GM21367 (cell line): Measurements from ENCODE around the gene C5.

Source experiments
- ATAC-seq: cut with Tn5 transposase; IDR thresholded peaks from one replicate; pipeline ENCODE4 v1.9.1; 2021; ENCODE audit not compliant: unreplicated experiment

C5 gene

DNA sequence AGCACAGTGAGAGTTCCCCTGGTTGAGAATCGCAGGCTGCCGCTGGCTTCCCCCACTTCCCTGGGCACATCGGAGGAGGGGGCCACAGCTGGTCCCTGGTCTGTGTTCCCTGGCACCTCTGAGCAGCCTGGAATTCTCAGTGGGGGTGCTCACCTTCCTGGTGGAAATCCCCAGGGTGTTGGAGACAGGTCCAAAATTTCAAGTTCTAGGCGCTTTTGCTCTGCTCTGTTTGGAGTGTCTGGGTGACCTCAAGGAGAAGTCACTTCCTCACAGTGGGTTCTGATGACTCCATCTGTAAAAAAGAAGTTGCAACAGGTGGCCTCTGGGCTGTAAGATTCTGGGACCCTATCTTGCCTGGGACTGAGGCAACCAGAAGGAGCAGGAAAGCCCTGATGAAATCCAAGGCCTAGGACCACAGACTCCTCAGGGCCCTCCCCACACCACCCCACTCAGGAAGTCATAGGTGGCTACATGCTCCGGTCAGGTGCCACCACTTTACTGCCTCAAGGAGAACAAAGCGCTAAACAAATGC, 123.6 kb downstream of the C5 start, which contains the start of gene TRAF1:
TRAF1 (minus strand) TSS at position 400 of the 532 bp plus-strand sequence. CDS start 721 bp downstream, outside the sequence.
- ATAC-seq = peak; percentile 7

DNA sequence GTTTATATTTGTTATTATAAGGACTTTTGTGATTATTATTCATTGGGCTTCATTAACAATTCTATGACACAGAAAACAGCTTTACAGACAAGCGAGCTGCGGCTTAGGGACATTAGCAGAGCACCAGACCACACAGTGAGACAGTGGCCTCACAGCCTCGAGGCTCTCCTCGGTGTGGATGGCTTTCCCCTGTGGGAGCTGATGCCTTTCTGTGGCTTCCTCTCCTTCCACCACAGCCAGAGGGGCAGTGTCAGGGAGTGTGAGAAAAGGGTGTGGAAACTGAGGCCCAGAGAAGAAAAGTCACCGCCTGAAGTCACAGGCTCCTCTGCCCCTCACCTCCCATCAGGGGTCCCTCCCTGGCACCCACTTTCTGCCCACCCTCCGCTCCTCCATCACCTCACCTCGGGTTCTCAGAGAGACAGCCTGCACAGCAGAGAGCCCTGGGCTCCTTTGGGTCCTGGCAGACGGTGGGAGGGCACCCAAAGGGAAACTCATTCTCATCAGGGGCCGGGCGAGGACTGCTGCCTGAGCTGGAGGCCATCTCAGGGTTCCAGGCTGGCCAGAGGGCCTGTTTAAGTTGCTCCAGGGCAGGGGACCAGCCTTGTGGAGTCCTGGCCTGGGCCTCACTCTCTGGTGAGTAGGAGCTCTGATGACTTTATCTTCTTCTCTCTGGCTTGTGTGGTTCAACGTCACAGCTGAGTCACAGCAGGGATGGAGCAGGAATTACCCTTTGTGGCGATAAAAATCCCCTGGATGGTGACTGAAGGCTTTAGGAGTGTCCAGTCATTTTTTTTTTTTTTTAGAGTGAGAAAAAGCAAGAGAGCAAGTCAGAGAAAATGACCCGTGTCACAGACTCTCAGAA, 124.3 kb downstream of the C5 start:
- ATAC-seq = peak; percentile 28

DNA sequence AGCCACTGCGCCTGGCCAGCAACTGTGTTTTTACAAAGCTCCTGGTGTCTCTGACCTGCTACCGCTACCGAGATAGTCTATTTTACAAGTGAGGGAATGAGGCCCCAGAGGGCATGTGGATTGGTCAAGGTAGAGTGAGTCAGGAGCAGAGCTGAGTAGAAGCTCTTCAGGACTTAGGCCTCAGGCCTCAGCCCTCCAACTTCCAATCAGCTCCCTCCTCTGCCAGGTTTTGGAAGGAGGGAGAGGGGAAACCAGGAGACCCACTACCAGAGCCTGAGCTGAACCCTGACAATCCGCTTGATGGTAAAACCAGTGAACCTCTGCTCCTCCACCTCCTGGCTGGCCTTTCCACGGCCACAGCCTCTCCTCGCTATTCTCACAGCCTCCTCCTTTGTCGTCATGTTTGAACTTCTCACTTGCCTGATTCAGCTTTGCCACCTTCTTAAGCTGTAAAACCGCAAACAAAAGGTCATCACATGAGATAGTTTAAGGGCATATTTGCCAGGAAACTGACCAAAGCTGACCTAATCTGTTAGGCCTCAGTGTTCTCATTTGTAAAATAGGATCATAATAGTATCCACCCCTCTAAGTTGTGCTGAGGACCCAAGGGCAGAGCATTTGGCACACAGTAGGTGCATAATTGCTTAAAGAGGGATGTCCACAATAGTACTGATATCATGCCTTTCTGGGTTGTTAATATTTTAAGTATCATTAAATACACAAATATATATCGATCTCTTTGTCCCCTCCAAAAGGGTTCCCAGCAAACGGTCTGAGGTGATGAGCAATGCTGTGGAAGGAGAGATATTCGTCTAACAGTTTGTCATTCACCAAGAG, 125.2 kb downstream of the C5 start:
- no peak for ATAC-seq

DNA sequence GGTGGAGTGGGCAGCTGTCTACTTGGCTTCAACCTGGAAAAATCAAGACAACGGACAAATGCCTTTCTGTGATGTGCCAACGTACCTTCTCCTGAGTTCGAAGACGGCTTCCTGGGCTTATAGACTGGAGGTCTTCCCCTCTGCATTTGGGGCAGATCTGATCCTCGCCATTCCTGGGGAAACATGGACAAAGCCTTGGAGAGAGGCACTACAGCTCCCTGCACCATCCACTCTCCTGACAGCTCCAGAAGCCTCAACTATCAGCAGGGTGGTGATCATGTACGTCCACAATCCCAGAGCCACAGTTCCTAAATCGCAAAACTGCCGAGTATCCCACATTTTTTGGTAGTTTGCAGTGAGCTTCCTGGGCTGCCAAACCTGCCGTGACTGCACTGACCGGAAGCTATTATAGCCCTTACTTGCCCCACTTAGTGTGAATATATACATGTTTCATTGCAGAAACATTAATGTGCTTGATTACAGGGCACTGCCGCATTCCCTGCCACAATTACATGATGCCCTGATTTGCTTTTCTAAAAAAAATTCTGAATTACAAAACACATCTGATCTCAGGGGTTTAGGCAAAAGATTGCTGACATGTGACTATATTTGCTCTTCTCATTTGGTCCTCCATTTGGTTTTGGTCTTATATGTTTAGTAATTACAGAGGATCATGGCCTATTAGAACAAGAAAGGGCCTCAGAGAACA, 126.3 kb downstream of the C5 start:
- ATAC-seq = no peak

DNA sequence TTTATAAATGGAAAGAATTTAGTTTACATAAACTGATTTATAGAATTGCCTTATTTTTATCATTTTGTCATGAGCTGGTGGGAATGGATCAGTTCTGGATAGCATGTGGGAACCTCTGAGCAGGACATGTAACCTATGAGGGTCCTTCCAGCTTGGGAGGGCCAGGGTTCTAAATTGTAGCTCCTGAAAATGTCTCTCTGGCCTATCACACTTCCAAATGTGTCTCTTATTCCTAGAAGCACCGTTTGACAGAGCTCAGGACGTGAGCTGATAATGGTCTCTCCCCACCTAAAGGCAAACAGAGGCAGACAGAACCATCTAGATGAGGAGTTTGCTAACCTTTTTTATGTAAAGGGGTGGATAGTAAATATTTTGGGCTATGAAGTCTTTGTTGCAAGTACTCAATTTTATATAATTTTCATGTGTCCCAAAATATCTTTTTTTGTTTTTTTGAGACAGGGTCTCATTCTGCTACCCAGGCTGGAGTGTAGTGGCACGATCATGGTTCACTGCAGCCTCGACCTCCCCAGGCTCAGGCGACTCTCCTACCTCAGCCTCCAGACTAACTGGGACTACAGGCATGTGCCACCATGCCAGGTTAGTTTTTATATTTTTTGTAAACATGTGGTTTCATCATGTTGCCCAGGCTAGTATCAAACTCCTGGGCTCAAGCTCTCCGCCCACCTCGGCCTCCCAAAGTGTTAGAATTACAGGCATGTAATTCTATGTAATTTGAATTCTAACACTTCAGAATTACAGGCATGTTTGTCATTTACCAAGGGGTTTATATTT, 127.5 kb downstream of the C5 start:
- no peak for ATAC-seq

DNA sequence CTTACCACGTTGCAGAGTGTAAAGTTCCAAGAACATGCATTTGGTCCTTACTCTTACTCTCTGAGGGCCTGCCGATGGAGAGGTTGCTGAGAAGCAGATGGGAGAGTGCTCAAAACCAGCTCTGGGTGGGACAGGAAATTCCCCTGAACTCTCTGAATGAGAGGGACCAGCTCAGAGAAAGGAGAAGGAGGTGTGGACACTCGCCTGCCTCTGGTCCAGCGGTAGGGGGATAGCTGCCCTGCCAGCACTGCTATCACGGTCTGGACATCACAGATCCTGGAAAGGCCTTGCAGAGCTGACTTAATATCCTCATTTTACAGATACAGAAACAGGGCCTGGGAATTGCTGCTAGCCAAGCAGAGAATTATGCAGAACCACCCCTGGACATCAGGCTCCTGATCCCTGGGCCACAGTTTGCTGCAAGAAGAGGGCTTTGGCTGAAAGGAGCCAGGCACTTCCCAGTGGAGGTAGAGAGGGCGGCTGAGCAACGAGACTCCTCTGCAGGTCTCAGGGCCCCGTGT, 128.4 kb downstream of the C5 start:
- ATAC-seq = no peak

DNA sequence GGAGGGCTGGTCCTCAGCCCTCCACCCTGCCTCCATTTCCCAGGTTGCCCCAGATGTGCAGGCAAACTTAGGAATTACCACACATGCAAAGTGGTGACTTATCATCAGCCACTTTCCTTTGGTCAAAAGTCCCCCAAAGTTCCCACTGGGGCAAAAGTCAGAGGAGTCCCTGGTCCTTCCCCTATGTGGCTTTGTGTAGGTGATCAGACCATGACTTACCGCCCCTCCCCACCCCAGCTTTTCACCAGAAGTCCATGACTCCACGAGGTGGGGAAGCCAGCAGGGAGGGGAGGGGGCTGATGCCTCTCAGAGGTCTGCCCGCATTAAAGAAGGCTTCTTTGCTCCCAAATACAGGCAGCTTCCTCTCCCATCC, 129.3 kb downstream of the C5 start:
- no peak for ATAC-seq

DNA sequence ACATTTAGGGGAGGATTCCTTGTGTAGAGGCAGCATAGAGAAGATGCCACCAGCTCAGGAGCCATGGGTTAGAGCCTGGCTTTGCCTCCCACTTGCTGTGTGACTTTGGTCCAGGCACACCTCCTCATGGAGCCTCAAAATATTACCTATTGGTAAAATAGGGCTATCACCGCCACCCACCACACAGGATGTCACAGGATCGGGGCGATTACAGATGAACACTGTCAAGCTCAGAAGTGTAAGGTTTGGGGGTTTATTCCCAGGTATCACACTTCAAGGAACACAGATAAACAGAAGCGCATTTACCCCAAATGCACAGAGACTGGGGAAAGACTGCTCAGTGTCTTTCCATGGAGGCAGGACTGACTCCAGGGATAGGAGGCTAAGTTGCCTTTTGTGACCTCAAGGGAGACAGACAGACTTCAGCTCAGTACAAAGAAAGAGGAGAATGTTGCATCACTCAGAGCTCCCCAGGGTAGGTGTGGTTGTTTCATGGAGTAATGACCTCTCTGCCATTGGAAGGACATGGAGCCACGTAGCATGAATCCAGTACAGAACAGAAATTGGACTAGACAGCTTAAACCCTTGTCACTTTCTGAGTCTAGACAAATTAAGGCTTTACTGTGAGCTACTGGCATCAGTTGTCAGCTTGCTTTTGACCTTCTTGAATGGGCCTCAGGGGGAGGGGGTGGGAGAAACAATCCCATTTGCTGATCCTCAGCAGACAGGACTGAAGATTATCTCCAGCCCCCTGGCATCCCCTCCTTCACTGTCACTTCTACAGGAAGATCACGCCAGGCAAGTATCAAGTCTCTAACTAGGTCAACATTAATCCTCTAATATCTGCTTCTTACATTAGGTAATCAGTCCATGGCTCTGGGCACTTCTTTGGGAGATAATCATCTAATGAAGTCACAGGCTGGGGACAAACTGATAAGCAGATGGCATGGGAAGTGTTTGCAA, 130.0 kb downstream of the C5 start:
- no peak for ATAC-seq

DNA sequence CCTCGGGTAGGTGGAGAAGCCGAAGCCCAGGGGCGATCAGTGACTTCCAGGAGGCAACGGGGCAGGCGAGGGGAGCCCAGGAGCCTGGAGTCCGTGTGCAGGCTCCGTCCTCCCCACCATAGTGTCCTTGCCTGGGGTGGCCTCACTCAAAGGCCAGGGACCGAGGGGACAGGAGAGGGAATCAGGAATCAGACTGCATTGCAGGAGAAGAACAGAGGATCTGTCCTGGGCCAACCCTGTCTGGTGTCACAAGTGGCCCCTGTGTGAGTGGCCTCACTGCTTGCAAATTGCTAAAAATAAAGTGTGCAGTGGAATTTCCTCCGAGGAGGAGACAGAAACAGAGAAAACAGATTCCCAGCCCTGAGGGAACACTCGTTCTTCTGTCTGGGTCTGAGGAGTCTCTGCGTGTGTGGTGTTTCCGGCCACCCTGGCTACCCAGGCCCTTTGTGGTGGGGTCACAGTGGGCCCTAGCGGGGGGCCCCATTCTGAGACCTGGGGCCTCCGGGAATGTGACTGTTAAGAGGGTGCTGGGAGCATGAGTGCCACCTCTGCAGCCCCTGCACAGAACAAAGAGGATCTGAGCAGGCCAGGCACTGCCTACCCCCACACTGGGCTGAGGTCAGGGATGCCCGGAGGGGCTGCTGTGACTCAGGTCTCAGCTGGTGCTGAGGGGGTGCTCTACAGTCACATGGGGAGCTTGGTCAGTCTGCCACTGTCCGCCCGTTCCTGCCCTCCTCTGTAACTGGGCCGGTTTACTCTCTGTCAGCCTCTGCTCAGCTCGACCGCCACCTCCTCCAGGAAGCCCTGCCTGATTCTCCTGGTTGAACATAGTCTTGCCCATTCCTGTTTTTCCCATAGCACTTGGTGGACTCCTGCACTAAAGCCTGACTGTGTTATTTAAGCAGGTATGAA, 130.9 kb downstream of the C5 start:
- no peak for ATAC-seq

DNA sequence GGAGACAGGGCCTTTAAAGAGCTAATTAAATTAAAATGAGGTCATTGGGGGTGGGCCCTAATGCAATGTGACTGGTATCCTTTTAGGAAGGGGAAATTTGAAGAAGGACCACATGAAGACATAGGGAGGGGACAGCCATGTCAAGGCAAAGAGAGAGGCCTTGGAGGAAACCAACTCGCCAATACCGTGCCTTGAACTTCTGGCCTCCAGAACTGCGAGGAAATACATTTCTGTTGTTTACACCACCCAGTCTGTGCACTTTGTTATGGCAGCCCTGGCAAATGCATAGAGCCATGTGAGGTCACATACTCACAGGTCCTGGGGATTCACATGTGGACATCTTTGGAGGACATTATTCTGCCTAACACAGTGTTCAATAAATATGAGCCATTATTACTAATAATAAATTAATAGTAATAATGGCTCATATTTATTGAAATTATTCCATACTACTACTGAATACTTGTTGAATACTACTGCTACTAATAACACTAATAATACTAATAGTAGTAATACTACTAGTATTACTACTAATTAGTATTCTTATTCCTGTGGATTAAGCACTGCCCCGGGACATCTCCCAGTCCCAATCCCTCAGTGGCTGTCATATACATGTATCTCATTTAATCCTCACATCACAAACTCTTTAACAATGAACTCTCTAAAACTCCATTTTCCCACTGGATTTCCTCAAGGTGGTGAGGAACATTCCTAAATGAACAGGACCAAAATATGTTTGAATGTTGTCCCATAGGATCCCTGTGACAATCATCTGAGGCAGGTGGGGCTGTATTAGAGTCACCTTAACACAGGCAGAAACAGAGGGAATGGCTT, 131.9 kb downstream of the C5 start:
- no peak for ATAC-seq

DNA sequence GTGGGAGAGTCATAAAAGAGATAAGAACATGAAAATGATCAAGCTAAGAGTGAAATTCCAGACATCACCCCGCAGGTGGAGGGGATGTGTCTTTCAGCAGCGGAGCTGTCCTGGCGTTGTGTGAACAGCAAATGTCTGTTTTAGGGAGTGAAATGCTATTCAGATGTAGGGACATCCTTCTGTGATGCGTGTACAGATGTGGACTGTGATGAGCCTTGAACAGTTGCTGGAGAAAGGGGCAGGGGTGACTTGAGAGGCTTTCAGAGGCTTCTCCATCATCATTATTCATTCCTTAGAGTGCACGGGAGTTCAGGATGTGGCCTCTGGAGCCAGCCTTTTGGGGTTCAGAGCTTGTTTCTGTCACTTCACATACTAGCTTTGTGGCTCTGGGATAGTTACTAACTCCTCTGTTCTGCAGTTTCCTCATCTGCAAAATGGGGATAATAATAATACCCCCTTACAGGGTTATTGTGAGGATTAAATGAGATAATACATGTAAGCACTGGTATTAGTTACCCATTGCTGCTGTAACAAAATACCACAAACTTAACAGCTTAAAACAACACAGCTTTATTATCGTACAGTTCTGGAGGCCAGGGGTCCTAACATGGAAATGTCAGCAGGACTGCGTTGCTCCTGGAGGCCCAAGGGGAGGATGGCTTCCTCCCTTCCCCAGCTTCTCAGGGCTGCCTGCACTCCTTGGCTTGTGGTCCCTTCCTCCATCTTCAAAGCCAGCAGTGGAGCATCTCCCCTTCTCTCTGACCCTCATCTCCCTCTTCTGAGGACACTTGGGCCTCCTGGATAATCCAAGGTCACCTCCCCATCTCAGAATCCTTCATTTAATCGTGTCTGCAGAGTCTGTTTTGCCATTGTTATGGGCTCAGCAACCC, 132.8 kb downstream of the C5 start:
- no peak for ATAC-seq

DNA sequence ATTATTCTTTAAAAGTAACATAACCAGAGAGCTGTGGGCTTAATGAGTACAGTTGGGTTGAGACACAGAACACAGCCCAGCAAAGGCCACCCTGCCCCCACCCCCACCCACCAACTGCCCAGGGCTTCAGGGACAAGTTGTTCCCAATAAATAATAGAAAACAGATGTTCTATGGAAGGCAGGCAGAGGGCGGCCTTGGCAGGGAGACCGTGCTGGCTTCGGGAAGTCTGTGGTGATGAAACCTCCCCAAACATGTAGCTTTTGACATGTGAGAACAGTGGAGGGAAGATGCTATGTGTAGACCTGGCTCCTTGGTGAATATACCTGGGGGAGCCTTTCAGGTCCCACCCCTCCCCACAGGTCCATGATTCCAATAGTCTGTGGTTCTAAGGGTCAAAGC, 133.5 kb downstream of the C5 start:
- no peak for ATAC-seq

DNA sequence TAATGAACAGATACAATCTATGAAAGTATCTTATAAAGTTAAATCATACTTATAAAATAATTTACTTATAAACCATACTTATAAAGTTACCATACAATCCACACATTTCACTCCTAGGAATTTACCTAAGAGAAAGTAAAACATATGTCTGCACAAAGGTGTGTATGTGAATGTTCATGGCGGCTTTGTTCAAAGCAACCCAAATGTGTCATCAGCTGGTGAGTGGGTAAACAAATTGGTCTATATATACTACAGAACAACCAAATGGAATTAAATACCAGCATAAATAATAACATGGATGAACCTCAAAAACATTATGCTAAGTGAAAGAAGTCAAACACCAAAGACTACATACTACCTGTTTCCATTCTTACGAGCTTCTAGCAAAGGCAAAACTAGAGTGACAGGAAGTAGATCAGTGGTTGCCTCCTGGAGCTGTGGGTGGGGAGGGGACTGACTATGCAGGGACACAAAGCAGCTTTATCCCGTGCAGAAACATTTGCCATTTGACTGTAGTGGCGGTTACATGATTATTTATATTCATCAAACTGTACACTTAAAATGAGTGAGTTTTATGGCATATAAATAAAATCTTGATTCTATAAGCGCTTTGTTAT, 134.1 kb downstream of the C5 start:
- no peak for ATAC-seq

DNA sequence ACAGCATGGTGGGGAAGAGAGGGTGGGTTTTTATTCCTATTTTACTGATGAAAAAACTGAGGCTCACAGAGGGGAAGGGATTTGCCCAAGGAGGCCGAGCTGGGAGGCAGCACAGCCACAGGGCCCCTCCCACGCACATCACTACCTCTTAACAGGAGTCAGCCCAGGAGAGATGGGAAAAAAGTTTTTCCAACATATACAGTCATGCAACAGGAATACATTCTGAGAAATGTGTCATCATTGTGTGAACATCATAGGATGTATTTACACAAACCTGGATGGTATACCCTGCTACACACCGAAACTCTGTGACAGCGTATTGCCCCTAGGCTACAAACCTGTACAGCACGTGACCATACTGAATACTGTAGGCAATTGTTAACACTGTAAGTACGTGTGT, 135.1 kb downstream of the C5 start:
- ATAC-seq = no peak

DNA sequence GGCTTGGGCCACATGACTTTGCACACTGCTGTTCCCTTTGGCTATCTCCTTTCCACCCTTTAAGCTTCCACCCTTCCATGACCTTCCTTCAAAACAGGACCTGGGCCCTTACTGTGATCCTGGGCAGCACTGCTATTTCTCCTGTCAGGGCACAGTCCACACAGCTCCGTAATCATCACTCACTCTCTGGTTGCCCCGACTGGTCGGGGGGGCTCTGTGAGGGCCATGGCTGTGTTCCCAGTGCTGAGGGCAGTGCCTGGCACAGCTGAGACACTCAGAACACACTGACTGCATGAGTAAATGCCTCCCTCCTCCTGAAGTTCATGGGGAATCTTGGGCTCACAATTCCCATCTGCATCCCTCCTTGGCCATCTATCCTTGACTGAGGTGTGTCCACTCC, 135.7 kb downstream of the C5 start:
- no peak for ATAC-seq
